Measurements from ENCODE around the gene PEX14. TPM values are rescaled to one million over a fixed set of nuclear protein-coding genes. Genes with fewer than 3 reads are reported as not detected.

The PEX14 gene
- polyA plus RNA-seq, 3 donors: 2.2 to 8.8 (median 2.7) TPM

DNA sequence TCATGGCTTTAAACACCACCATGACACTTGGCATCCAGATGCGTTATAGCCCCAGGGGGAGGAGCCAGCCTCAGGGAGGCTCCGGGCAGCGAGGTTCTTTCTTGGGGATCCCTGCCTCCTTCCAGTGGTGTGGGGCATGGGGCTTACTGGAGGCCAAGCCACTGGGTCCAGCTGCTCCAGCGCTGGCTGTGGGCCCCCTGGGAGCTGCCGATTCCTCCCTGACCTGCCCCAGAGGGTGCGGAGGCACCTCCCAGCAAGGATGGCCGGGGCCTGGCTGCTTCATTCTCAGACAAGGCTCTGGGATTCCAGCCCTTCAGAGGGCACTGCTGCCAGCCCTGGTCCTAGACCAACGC lies 159.3 kb downstream of the PEX14 start:
- intact Hi-C loops (cut with micrococcal nuclease): no loop called here
- Mint-ChIP-seq H3K4me1 (no peaks in the 10 kb centered on the region), H3K27ac (no peak overlapping the region), H3K36me3 (peaks cover 22 to 28% of the 10 kb centered on the region in 2 donors), H3K9me3 (no peaks in the 10 kb centered on the region), H3K4me3 (no peak overlapping the region), H3K27me3 (ENCODE audit: low read depth in 3 of 3) (peaks cover 17 to 32% (median 22%) of the 10 kb centered on the region in 3 donors)
- DNase-seq: no peak
- no peaks in the 10 kb centered on the region for H3K4me1 ChIP-seq (ENCODE audit: control insufficient read depth in 1 of 2, insufficient read depth in 2 of 2, low read length in 2 of 2)
- no peak overlapping the region for H2AFZ ChIP-seq (ENCODE audit: insufficient read depth, low read depth, low read length, poor library complexity, severe bottlenecking)
- H3K9me3 ChIP-seq (replicated peaks in 1 of 2; ENCODE audit: control insufficient read depth in 1 of 2, insufficient read depth in 1 of 2, low read length in 2 of 2): no peaks in the 10 kb centered on the region
- H3K9ac ChIP-seq (ENCODE audit: insufficient read depth, low read length, poor library complexity, severe bottlenecking): no peak overlapping the region
- H3K4me3 ChIP-seq (replicated peaks in 1 of 3; ENCODE audit: low read depth in 2 of 3, low read length in 3 of 3): no peak overlapping the region
- no peaks in the 10 kb centered on the region for H4K20me1 ChIP-seq (ENCODE audit: insufficient read depth, low read length)
- TF ChIP-seq, protein P1, sequence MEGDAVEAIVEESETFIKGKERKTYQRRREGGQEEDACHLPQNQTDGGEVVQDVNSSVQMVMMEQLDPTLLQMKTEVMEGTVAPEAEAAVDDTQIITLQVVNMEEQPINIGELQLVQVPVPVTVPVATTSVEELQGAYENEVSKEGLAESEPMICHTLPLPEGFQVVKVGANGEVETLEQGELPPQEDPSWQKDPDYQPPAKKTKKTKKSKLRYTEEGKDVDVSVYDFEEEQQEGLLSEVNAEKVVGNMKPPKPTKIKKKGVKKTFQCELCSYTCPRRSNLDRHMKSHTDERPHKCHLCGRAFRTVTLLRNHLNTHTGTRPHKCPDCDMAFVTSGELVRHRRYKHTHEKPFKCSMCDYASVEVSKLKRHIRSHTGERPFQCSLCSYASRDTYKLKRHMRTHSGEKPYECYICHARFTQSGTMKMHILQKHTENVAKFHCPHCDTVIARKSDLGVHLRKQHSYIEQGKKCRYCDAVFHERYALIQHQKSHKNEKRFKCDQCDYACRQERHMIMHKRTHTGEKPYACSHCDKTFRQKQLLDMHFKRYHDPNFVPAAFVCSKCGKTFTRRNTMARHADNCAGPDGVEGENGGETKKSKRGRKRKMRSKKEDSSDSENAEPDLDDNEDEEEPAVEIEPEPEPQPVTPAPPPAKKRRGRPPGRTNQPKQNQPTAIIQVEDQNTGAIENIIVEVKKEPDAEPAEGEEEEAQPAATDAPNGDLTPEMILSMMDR (IDR thresholded peaks at IDR 0.05): no peak
- H3K27ac ChIP-seq (ENCODE audit: low read depth in 1 of 2, low read length in 2 of 2): no peak overlapping the region
- peaks cover 5 to 17% of the 10 kb centered on the region in 2 donors for H3K27me3 ChIP-seq (ENCODE audit: control insufficient read depth in 2 of 2, insufficient read depth in 2 of 2, low read length in 2 of 2)
- H3K4me2 ChIP-seq (replicated peaks; ENCODE audit: extremely low read depth, low read length, poor library complexity, severe bottlenecking): no peak overlapping the region
- peaks cover 9 to 19% of the 10 kb centered on the region in 2 donors for H3K36me3 ChIP-seq (replicated peaks in 1 of 2; ENCODE audit: control insufficient read depth in 1 of 2, insufficient read depth in 2 of 2, low read length in 2 of 2)
- WGBS (ENCODE audit: insufficient coverage): 98% methylated on average over 8 of the region's 8 CpGs
- H3K79me2 ChIP-seq (ENCODE audit: insufficient read depth, low read length): no peaks in the 10 kb centered on the region

DNA sequence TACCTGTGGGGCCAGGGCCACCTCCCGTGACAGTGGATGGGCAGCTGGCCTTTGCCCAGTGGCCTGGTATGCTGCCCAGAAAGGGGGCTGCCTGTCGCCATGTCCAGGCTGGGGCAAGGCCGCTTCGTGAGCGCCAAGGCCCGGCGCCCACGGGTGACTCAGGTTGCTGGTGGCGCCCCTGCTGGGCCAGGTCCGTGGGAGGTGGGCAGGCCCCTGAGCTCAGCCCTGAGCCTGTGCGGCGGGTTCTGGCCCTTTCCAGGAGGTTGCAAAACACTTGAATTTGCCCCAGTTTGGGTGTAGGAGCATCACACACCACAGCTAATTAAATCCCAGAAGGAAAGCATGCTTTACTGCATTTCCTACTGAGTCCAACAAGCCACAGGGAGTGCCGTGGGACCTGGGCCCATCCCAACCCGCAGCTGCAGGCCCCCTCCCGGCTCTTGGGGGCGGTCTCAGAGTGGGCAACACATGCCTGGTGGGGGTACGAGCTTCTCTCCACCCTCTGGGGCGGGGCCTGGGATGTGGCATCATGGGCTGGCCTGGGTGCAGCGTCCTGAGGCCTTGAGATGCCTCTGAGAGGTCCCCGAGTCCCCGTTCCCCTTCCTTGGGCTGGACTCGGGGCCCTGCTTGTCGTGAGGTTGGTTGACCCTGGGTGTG lies 159.8 kb downstream of the PEX14 start:
- Histone ChIP-seq H3K9ac (ENCODE audit: insufficient read depth, low read length, poor library complexity, severe bottlenecking) (no peak overlapping the region), H3K27me3 (ENCODE audit: control insufficient read depth in 2 of 2, insufficient read depth in 2 of 2, low read length in 2 of 2) (peaks cover 5 to 21% of the 10 kb centered on the region in 2 donors), H3K4me1 (ENCODE audit: control insufficient read depth in 1 of 2, insufficient read depth in 2 of 2, low read length in 2 of 2) (no peaks in the 10 kb centered on the region), H3K36me3 (replicated peaks in 1 of 2; ENCODE audit: control insufficient read depth in 1 of 2, insufficient read depth in 2 of 2, low read length in 2 of 2) (peaks cover 7 to 13% of the 10 kb centered on the region in 2 donors), H2AFZ (ENCODE audit: insufficient read depth, low read depth, low read length, poor library complexity, severe bottlenecking) (no peak overlapping the region), H3K27ac (ENCODE audit: low read depth in 1 of 2, low read length in 2 of 2) (no peak overlapping the region), H3K9me3 (replicated peaks in 1 of 2; ENCODE audit: control insufficient read depth in 1 of 2, insufficient read depth in 1 of 2, low read length in 2 of 2) (no peaks in the 10 kb centered on the region), H3K4me3 (replicated peaks in 1 of 3; ENCODE audit: low read depth in 2 of 3, low read length in 3 of 3) (no peak overlapping the region), H3K4me2 (replicated peaks; ENCODE audit: extremely low read depth, low read length, poor library complexity, severe bottlenecking) (no peak overlapping the region), H3K79me2 (ENCODE audit: insufficient read depth, low read length) (no peaks in the 10 kb centered on the region), H4K20me1 (ENCODE audit: insufficient read depth, low read length) (no peaks in the 10 kb centered on the region)
- Mint-ChIP-seq H3K4me3 (no peak overlapping the region), H3K4me1 (no peaks in the 10 kb centered on the region), H3K27ac (no peak overlapping the region), H3K27me3 (ENCODE audit: low read depth in 3 of 3) (peaks cover 18 to 36% (median 25%) of the 10 kb centered on the region in 3 donors), H3K9me3 (peaks cover 0 to 3% (median 2%) of the 10 kb centered on the region in 7 donors), H3K36me3 (peaks cover 21 to 24% of the 10 kb centered on the region in 2 donors)
- TF ChIP-seq, protein P1 (IDR thresholded peaks at IDR 0.05): no peak
- DNase-seq: no peak
- intact Hi-C loops (cut with micrococcal nuclease): no loop called here
- WGBS (ENCODE audit: insufficient coverage): 85% methylated on average over 21 of the region's 23 CpGs

Data from CD14-positive monocyte (primary cell).